Stimulated activated CD4-positive, alpha-beta T cell treated with anti-CD3 and anti-CD28 coated beads, TNF-alpha, amount 100 ng/mL, for 24 hours (primary cell): ENCODE data around the gene JMJD8.
A peak's percentile ranks its signal among the peaks of the same experiment; 100 is the strongest.
"Not testable (repeated sequence)": the region's sequence is repeated elsewhere in the genome, so short reads cannot be mapped to it uniquely, and the experiment has no call there.

Source experiments
- DNase-seq, 3 experiments: peaks; one replicate each; pipeline ENCODE4 v3.0.0-alpha.2; 2020; ENCODE audit warnings: low read depth in 3 of 3

Gene JMJD8

DNA sequence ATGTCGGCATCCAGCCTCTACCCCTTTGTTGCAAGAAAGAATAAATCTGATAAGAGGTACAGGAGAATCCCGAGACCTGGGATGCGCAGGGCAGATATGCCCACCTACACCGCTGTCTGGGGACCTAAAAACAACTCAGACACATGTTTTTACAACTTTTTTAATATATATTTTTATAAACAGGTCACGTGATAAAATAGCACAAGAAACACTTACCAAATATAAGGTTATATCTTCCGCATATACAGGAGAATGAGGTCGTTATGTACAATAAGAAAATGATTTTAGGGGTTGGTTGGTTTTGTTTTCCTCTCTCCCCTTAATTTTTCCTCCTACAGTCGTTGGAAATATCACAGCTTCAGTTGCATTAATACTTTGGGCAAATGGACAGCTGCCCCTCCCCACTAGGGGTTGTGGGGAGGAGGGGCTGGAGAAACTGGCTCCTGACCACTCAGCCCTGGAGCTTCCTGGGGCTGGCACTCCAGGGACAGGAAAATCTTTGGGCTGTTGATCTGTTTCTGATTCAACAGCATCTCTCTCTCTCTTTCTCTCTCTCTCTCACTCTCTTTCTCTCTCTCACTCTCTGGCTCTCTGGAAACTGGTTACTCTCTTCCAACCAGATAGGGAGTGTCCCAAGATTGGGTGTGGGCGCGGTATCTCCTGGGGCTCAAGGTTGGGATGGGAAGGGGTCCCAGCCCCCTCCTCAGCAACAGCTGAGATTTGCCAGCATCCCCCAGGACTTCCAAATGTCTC, 8.4 kb upstream of the JMJD8 start:
- no peak for DNase-seq

DNA sequence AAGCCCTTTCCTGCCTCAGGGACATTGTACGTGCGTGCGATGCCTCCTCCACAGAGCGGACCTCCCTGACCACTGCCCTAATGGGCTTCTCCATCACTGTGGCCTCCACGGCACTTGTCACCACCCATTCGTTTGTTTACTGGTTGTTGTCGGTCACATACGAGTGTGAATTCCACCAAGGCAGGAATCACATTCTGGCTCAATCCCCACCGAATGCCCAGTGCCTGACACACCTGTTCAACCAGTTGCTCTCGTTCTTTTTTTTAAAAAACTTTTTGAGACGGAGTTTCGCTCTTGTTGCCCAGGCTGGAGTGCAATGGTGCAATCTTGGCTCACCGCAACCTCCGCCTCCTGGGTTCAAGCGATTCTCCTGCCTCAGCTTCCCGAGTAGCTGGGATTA, 7.1 kb upstream of the JMJD8 start:
- DNase-seq, result not testable (repeated sequence)

DNA sequence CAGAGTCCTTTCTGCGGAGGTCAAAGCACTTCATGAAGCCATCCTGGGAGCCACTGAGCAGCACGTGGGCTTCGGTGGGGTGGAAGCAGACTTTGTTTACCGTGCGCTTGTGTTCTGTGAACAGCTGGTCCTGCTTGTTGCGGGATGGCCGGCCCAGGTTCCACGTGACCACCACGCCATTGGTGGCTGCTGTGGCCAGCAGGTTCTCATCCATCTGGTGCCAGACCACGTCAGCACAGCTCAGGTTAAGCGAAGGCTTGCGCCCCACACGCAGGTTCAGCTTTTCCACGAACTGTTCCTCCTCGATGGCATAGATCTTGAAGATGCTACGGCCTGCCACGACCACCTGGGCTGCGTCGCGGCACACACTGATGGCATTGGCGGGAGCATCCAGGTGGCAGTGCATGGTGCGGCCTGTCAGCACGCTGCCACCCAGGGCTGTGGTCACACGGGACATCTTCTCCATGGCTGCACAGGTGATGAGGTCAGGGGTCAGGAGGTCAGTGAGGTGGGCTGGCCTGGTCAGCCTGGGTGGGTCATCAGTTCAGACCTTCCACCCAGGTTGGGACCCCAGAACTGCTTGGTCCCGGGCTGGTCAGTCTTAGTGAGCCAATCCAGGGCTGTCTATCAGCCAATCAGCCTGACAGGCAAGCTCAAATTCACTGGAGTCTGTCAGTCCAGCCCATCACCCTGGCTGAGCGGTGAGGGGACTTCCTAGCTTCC, 5.2 kb upstream of the JMJD8 start:
- DNase-seq, result no peak

- DNase-seq, result no peak
Observed at GRCh38 chr16:687499-687898, 3.4 kb upstream of the JMJD8 start.

GRCh38 chr16:686459-687260, 2.5 kb upstream of the JMJD8 start:
- no peak for DNase-seq

DNA sequence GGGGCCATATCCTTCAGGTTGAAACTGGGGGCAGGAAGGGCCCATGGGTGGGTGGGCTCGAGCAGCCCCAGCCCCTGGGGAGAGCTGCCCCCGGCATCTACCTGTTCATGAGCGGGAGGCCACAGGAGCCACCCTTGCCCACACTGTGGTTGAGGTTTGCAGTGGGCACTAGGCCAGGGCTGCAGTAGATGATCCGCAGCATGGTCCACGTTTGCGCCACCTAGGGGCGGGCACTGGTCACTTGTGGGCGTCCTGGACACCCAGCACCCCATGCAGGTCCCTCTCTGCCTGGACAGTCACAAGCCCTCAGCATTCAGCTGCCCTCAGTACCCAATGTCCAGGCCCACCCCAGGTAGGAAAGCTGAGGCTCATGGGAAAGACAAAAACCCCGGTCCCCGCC, 1.8 kb upstream of the JMJD8 start:
- no peak for DNase-seq

GRCh38 chr16:684961-685696, 995 bp upstream of the JMJD8 start:
- DNase-seq, result no peak

DNA sequence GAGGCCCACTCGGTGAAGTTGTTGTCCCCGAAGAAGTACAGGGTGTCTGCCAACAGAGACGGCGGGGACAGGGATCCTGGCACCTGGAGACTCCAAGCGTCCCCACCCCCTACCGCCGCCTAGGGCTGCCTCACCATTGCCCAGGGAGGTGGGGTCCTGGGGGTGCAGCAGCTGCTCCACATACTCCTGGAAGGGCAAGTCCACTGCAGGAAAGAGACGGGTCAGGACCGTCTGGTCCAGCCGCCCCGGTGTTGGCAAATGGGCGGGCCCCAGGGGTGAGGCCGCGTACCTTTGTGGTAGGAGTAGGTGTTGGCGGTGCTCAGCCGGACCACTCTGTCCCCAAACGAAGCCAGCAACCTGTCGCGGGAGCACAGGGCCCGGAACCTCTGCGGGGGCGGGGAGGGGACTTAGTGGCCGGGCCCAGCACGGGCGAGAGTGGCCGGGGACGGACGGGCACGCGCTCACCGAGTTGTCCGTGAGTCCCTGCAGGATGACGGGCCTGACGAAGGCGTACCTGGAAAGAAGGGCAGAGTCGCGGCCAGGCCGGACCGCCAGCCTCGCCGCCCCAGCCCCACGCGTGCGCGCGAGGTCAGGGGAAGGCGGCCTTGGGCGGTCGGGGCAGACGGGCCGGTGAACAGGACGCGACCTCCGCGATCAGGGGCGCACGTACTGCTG, 601 bp downstream of the JMJD8 start:
- DNase-seq, result no peak

GRCh38 chr16:682493-683395, 1.4 kb downstream of the JMJD8 start:
- DNase-seq, result no peak

DNA sequence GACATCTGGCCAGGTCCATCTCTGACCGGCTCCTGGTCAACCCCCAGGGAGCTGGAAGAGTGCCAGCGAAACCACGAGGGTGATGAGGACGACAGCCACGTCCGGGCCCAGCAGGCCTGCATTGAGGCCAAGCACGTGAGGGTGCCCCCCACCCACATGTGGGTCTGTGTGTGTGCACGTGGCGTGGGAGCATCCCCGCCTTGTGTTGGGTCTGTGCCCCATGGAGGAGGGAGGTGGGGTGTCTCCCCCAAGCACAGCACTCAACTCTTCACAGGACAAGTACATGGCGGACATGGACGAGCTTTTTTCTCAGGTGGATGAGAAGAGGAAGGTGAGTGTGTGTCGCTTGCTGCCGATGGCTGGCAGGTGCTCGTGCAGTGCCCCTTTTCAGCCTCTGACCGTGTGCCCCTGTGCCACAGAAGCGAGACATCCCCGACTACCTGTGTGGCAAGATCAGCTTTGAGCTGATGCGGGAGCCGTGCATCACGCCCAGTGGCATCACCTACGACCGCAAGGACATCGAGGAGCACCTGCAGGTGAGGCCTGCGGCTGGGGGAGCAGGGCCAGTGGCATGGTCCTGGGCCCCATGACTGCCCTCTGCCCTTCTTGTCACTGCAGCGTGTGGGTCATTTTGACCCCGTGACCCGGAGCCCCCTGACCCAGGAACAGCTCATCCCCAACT, 2.2 kb downstream of the JMJD8 start:
- DNase-seq, result no peak

DNA sequence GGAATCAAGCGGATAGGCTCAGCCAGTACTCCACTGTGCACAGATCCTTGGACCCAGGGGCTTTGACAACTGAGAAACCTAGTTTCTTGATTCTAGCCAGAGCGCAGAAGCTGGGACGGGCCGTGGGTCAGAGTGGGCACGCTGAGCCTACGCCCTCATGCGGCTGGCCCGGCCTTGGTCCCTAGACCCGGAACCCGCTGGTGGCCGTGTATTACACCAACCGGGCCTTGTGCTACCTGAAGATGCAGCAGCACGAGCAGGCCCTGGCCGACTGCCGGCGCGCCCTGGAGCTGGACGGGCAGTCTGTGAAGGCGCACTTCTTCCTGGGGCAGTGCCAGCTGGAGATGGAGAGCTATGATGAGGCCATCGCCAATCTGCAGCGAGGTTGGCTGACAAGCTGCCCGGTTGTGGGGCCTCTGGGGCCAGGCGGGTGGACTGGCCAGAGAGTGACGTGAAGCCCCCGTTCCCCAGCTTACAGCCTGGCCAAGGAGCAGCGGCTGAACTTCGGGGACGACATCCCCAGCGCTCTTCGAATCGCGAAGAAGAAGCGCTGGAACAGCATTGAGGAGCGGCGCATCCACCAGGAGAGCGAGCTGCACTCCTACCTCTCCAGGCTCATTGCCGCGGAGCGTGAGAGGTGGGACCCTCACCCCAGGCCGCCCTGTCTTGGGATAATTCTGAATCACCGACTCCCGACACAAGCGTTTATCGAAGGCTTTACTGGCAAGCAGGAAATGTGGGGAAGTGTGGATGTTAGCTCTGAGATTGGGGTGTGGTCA, 3.0 kb downstream of the JMJD8 start:
- no peak for DNase-seq

DNA sequence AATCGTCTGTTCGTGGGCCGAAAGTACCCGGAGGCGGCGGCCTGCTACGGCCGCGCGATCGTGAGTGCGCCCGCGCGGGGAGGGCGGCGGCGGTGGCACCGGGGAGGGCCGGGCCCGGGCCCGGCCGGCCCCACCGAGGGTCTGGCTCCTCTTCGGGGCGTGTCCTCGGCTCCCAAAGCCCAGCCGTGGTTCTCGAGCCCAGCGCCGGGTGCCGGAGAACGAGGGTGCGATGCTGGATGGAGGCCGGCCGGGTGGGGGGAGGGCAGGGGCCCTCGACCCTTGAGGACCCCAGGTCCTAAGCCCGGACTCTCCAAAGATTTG, 3.5 kb downstream of the JMJD8 start:
- no peak for DNase-seq

GRCh38 chr16:679814-680624, 4.1 kb downstream of the JMJD8 start, which contains the start of gene STUB1:
Gene STUB1, plus strand, starts transcription at chr16:680410. Its CDS starts 116 bp downstream, at chr16:680526.
- peak; percentile 78 to 91 (median 81) for DNase-seq

DNA sequence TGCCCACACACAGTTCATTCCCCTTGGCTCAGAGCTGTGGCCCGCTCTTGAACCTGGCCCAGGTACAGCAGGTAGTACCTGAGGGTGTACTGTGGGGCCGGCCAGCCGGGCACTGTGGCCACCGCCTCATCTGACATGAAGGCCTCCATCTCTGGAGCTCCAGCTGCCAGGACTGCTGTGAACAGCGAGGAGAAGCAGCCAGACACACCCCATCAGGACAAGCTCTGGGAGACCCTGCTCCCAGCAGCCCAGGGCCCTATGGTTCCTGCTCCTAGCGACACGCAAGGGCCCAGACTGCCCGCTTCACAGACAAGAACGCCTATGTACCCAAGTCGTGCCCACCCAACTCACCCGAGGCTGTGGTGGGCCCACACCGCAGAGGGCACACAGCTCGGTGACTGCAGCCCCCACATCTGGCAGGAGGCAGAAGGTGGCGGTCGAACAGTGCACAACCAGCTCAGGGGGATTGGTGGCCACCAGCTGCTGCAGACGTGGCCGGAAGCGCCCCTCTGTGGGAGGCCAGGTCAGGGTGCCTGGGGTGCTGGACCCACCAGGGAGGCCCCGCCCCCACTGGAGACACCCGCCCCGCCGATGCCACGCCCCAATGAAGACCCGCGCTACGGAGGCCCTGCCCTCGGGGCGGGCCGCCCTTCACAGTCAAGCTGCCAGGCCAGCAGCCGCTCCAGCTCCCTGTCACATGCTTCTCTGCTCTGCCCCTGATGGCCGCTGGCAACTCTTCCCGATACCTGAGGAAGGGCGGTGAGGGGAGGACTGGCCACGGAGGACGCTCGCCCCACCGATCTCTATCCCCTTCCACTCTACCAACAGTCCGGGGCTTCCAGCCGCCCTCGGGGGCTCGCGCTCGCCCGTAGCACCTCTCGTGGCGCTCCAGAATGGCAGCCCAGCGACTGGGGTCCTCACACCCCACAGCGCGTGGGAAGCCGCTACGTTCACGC, 5.0 kb downstream of the JMJD8 start:
- peak in 2 of 3 experiments; percentile 30 to 59 for DNase-seq

GRCh38 chr16:678209-678857, 5.8 kb downstream of the JMJD8 start:
- no peak for DNase-seq
